ENCODE data around the gene PPP2R2D.
A peak's percentile ranks its signal among the peaks of the same experiment; 100 is the strongest.

PPP2R2D gene

GRCh38 chr10:131870411-131870810 is 30.4 kb upstream of the PPP2R2D start:
- intact Hi-C loops (cut with DNase I; ENCODE audit: low total_unique reads) = no loop called here
- H3K36me3 ChIP-seq = no peaks in the 10 kb centered on the region
- H3K27me3 ChIP-seq = peaks cover 0 to 42% of the 10 kb centered on the region in 2 donors
- no peak for TF ChIP-seq CTCF (IDR thresholded peaks at IDR 0.05)
- peak in 1 of 2 donors; percentile 2 for DNase-seq
- no peak overlapping the region for H3K27ac ChIP-seq
- peaks cover 0 to 5% (median 0%) of the 10 kb centered on the region in 4 donors for H3K4me1 ChIP-seq
- H3K4me3 ChIP-seq = no peak overlapping the region
- no peaks in the 10 kb centered on the region for H3K9me3 ChIP-seq

DNA sequence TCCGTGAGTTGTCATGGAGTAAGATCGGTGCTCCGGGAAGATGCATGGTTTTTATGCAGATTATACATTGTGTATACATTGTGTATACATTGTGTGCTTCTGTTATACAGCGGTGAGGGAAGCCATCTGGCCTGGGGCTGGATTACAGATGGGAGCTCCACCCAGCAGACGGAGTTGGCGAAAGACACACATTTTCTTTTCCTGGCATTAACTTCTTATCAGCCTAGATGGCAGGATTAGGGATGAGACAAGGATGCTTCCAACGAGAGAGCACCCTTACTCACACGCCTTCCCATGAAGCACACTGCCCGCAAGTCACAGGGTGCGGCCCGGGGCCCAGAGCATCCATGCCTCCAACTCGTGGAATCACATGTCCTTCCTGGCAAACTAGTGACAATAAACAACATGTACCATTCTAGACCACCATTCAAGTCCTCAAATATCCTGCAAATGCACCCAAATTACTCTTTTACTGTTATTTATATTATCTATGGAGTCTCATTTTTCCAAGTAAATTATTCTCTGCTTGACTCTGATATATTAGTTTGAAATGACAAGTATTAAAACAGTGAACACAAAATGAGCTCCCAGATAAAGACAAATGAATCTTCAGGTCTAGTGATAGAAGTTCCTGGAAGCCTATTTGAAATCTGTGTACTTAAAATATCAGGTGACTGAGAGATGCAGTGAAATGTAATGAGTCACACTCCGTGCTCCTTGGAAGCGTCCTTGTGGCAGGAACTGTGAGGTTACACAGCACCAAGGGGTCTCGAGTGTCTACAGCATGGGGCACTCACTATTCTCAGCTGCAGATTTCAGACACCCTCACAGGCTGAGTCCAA is 29.8 kb upstream of the PPP2R2D start:
- no peak for DNase-seq
- peaks cover 0 to 5% (median 0%) of the 10 kb centered on the region in 4 donors for H3K4me1 ChIP-seq
- TF ChIP-seq CTCF (IDR thresholded peaks at IDR 0.05) = no peak
- no peak overlapping the region for H3K4me3 ChIP-seq
- H3K9me3 ChIP-seq = no peaks in the 10 kb centered on the region
- no peak overlapping the region for H3K27ac ChIP-seq
- intact Hi-C loops (cut with DNase I; ENCODE audit: low total_unique reads) = no loop called here
- H3K27me3 ChIP-seq = peaks cover 0 to 42% of the 10 kb centered on the region in 2 donors
- no peaks in the 10 kb centered on the region for H3K36me3 ChIP-seq

- no peaks in the 10 kb centered on the region for H3K9me3 ChIP-seq
- H3K4me1 ChIP-seq = peaks cover 0 to 5% (median 0%) of the 10 kb centered on the region in 4 donors
- H3K27me3 ChIP-seq = peaks cover 0 to 47% of the 10 kb centered on the region in 2 donors
- no peak overlapping the region for H3K4me3 ChIP-seq
- intact Hi-C loops (cut with DNase I; ENCODE audit: low total_unique reads) = no loop called here
- peak in 1 of 2 donors; percentile 10 for DNase-seq
- no peak for TF ChIP-seq CTCF (IDR thresholded peaks at IDR 0.05)
- H3K36me3 ChIP-seq = no peaks in the 10 kb centered on the region
- H3K27ac ChIP-seq = no peak overlapping the region
Observed at GRCh38 chr10:131871673-131872005, 29.2 kb upstream of the PPP2R2D start.

DNA sequence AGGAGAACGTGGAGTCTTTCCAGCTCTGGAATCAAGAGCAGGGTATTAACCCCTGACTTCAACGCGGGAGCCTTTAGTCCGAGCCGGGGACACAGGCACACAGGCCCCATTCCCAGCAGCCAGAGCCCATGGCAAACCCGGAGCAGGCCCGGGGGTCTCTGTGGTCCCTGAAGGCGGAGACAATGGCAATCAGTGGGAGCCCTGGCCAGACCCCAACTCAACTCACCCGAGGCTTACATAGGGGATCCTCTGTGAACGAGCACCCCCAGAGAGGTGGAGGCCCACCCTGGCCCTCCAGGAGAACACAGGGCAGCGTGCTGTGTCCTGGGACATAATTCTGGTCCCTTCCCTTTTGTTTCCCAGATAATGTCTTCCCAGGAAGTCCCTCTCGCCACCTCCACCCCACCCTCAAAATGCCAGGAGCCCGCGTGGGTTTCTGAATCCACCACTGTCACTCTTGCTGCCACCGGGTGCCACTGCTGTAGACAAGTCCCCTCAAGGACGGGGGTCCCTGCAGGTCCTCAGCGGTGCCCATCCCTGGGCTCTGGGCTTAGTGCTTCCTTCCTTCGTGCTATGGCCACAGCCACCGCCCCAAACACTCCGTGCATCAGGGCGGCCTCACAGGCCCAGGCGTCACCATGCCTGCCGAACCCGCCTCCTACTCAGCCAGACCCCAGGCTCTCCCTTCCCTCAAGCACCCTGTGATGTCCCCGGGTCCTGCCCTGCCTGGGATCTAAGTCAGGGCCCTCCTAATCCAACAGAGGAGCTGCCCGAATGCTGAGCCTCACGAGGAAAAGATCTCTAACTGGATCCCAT is 28.6 kb upstream of the PPP2R2D start:
- H3K9me3 ChIP-seq = no peaks in the 10 kb centered on the region
- peaks cover 0 to 47% of the 10 kb centered on the region in 2 donors for H3K27me3 ChIP-seq
- peaks cover 0 to 5% (median 0%) of the 10 kb centered on the region in 4 donors for H3K4me1 ChIP-seq
- H3K4me3 ChIP-seq = no peak overlapping the region
- no peak for TF ChIP-seq CTCF (IDR thresholded peaks at IDR 0.05)
- no peaks in the 10 kb centered on the region for H3K36me3 ChIP-seq
- peak in 1 of 2 donors; percentile 10 for DNase-seq
- intact Hi-C loops (cut with DNase I; ENCODE audit: low total_unique reads) = no loop called here
- H3K27ac ChIP-seq = no peak overlapping the region

DNA sequence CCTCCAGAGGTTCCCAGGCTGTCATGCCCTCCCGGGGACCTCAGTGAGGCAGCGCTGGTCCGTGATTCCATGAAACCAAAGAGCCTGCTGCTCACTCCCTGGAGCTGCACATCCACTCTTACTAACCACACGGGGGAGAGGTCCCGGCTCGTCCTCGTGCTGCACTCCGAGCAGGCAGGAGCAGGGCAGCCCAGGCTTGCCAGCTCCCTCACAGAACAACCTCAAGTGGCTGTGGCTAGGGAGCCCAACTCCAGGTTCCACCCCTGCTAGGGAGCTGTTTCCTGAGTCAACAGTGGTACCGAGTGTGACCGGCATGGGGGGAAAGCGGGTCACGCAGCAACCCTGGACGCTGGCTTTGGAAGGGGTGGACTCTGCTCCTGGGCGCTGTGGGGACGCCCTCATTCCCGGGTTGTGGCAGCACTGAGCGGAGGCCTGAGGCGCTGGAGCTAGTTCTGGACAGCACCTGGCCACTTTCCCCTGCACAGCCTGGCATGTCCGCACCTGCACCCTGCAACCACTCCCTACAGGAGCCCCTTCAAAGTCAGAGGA is 27.9 kb upstream of the PPP2R2D start:
- no peak for TF ChIP-seq CTCF (IDR thresholded peaks at IDR 0.05)
- Histone ChIP-seq H3K4me3 (no peak overlapping the region), H3K27ac (no peak overlapping the region), H3K4me1 (peaks cover 0 to 5% (median 0%) of the 10 kb centered on the region in 4 donors), H3K36me3 (no peaks in the 10 kb centered on the region), H3K9me3 (no peaks in the 10 kb centered on the region), H3K27me3 (peaks cover 0 to 47% of the 10 kb centered on the region in 2 donors)
- intact Hi-C loops (cut with DNase I; ENCODE audit: low total_unique reads) = no loop called here
- DNase-seq = peak in 1 of 2 donors; percentile 1

All from tibial artery (tissue), 4 donors.